Neutrophil (primary cell): ENCODE measurements around the gene GNAT1.
"Not testable (repeated sequence)": the region's sequence is repeated elsewhere in the genome, so short reads cannot be mapped to it uniquely, and the experiment has no call there.

ENCODE experiments used
- H3K27ac ChIP-seq: fragments of 200-600 bp; sonication (generic); 2 replicates; pipeline ENCODE4 v1.5.1; 2016; ENCODE audit warnings: mild to moderate bottlenecking, moderate library complexity
- H3K27me3 ChIP-seq: fragments of 200-600 bp; sonication (generic); 2 replicates; pipeline ENCODE4 v1.6.0; 2016; ENCODE audit warnings: mild to moderate bottlenecking
- H3K36me3 ChIP-seq: fragments of 200-600 bp; sonication (generic); 2 replicates; pipeline ENCODE4 v1.5.1; 2017
- H3K4me1 ChIP-seq, 2 experiments: fragments of 200-600 bp in 1 of 2; sonication (generic) in 1 of 2; 1 replicate in 1 of 2; 2 replicates in 1 of 2; pipeline versions ENCODE4 v1.5.1 to v1.6.1; 2013 to 2016; ENCODE audit warnings: low read depth in 1 of 2, low read length in 1 of 2, mild to moderate bottlenecking in 1 of 2, moderate library complexity in 1 of 2; ENCODE audit not compliant: control insufficient read depth in 1 of 2, insufficient read depth in 1 of 2
- H3K4me3 ChIP-seq, 2 experiments: fragments of 200-600 bp in 1 of 2; sonication (generic) in 1 of 2; 1 replicate in 1 of 2; 2 replicates in 1 of 2; pipeline ENCODE4 v1.5.1; 2013 to 2016; ENCODE audit warnings: low read depth in 1 of 2, low read length in 1 of 2, mild to moderate bottlenecking in 1 of 2, moderate library complexity in 1 of 2
- H3K9me3 ChIP-seq: fragments of 200-600 bp; sonication (generic); 2 replicates; pipeline ENCODE4 v1.5.1; 2016
- TF ChIP-seq, protein P1 (sequence below): fragments of 200-600 bp; sonication (generic); IDR thresholded peaks from 2 replicates; pipeline ENCODE4 v1.5.1; 2016; ENCODE audit warnings: antibody characterized with exemption

Gene GNAT1

DNA sequence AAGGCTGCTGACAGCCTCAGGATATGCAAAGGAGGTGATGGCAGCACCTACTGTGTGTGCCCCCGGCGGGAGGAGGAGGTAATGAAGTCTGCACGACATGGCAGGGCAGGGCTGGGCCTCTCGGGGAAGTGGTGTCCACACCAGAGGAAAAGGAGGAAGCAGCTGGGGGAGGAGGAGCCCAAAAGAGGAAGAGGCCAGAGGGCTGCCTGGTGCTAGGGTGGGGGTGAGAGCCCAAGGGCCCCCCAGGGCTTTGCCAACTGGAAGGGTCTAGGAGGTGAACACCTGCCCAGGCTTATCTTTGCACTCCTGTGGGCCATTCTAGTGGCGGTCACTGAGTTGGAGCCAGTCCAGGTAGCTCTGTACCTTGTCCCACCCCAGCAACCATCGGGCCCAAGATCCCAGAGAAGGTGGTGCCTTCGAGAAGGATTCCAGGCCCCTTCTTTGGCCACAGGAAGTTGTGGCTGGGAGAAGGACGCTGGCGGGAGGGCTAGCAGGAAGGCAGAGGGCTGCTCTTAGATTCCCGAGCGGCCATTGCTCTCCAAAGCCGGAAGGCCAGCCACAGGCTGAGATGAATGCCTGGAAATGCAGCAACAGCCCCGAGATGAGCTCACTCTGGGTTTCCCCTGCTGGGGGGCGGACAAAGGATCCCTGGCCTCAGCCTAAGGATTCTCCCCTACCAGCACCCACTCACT, 51.6 kb downstream of the GNAT1 start:
- Histone ChIP-seq H3K4me1 (peaks cover 100% of the 10 kb centered on the region in 2 experiments), H3K4me3 (peak overlapping the region; percentile 99 to 100), H3K27ac (peak overlapping the region; percentile 100), H3K36me3 (peaks cover 64% of the 10 kb centered on the region), H3K9me3 (no peaks in the 10 kb centered on the region), H3K27me3 (no peaks in the 10 kb centered on the region)
- TF ChIP-seq, protein P1, sequence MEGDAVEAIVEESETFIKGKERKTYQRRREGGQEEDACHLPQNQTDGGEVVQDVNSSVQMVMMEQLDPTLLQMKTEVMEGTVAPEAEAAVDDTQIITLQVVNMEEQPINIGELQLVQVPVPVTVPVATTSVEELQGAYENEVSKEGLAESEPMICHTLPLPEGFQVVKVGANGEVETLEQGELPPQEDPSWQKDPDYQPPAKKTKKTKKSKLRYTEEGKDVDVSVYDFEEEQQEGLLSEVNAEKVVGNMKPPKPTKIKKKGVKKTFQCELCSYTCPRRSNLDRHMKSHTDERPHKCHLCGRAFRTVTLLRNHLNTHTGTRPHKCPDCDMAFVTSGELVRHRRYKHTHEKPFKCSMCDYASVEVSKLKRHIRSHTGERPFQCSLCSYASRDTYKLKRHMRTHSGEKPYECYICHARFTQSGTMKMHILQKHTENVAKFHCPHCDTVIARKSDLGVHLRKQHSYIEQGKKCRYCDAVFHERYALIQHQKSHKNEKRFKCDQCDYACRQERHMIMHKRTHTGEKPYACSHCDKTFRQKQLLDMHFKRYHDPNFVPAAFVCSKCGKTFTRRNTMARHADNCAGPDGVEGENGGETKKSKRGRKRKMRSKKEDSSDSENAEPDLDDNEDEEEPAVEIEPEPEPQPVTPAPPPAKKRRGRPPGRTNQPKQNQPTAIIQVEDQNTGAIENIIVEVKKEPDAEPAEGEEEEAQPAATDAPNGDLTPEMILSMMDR, result peak; percentile 96

DNA sequence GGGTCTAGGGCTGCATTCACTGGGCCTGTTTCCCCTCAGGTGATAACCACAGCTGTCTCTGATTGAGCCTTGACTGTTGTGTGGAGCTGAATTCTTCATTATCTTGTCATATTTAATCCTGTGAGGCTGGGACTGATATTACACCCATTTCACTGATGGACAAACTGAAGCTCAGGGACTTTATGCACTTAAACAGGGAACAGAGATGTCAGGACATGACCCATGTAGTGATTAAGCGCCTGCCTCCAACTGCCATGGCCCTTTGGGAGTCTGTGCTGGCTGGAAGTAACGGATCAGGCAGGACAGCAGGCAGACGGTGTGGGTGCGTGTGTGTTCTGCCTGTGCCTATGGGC, 52.1 kb downstream of the GNAT1 start:
- H3K9me3 ChIP-seq, result no peaks in the 10 kb centered on the region
- peak overlapping the region; percentile 99 to 100 for H3K4me3 ChIP-seq
- no peaks in the 10 kb centered on the region for H3K27me3 ChIP-seq
- H3K4me1 ChIP-seq, result peaks cover 100% of the 10 kb centered on the region in 2 experiments
- peak overlapping the region; percentile 100 for H3K27ac ChIP-seq
- peaks cover 69% of the 10 kb centered on the region for H3K36me3 ChIP-seq
- TF ChIP-seq, protein P1, result no peak

DNA sequence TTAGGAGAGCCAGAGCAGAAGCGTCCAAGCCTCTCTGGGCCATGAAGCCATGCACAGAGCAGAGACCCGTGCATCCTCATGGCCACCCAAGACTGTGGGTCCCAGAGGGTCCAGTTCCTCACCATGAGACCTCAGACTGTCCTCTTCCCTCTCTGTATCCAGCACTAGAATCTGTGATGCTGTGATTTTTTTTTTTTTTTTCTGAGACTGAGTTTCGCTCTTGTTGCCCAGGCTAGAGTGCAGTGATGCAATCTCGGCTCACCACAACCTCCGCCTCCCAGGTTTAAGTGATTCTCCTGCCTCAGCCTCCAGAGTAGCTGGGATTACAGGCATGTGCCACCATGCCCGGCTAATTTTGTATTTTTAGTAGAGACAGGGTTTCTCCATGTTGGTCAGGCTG, 53.4 kb downstream of the GNAT1 start:
- Histone ChIP-seq H3K4me3 (peak overlapping the region; percentile 99 to 100), H3K36me3 (peaks cover 71% of the 10 kb centered on the region), H3K4me1 (peaks cover 100% of the 10 kb centered on the region in 2 experiments), H3K27ac (peak overlapping the region; percentile 100)
- not testable (repeated sequence) for H3K9me3 ChIP-seq, H3K27me3 ChIP-seq

DNA sequence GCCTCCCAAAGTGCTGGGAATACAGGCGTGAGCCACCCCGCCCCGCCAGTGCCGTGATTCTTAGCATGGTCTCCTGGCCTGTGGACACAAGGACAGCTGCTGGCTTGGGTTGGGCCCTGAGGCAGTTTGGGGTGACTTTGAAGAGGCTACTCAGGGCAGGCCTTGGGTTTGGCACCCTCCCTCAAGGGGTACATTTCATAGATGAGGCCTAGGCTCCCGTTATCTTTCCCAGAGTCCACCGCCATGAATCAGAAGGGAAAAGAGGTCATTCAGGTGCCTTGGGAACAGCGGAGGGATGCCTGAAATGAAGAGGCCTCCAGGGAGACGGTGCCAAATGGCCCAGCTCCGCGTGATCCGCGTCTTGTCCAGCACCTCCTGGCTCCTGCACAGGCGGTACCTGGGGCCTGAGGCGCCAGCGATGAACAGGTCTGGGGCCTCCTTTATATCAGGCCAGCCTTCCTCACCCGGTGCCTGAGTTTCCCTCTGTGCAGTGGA, 53.9 kb downstream of the GNAT1 start:
- no peaks in the 10 kb centered on the region for H3K27me3 ChIP-seq
- TF ChIP-seq, protein P1, result no peak
- no peaks in the 10 kb centered on the region for H3K9me3 ChIP-seq
- peak overlapping the region; percentile 66 to 99 for H3K4me3 ChIP-seq
- H3K4me1 ChIP-seq, result peaks cover 100% of the 10 kb centered on the region in 2 experiments
- H3K27ac ChIP-seq, result peak overlapping the region; percentile 100
- peaks cover 71% of the 10 kb centered on the region for H3K36me3 ChIP-seq

DNA sequence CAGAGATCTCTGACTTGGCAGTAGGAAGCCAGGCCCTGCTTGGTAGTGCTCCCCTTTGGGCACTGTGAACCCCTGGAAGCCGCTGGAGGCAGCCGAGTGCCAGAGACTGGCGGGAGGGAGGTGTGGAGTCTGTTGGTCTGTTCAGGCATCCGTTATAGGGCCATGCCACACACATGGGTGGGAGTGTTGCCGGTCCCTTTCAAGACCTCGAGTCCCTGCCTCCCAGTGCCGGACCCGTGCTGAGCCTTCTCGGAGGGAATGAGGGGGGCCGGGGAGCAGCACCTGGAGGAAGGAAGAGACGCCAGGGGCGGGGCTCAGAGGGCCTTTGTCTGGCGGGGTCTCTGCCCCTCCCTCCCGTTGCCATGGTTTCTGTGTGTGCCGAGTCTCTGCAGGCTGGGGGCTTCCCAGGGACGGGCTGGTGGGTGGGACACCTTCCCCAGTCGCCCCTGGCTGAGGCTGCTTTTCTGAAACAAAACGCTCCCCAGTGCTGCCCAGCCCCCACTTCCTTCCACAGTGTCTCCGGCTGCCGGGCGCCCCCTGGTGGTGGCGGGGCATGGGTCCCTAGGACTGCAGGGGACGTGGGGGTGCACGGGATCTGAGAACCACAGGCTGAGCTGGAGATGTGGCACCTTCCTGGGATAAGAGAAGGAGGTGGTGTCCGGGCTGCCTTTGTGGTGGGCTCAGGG, 54.6 kb downstream of the GNAT1 start:
- Histone ChIP-seq H3K9me3 (no peaks in the 10 kb centered on the region), H3K27ac (peak overlapping the region; percentile 100), H3K36me3 (peaks cover 72% of the 10 kb centered on the region), H3K4me3 (peak overlapping the region; percentile 66 to 99), H3K27me3 (no peaks in the 10 kb centered on the region), H3K4me1 (peaks cover 97% of the 10 kb centered on the region in 2 experiments)
- TF ChIP-seq, protein P1, result peak; percentile 97

DNA sequence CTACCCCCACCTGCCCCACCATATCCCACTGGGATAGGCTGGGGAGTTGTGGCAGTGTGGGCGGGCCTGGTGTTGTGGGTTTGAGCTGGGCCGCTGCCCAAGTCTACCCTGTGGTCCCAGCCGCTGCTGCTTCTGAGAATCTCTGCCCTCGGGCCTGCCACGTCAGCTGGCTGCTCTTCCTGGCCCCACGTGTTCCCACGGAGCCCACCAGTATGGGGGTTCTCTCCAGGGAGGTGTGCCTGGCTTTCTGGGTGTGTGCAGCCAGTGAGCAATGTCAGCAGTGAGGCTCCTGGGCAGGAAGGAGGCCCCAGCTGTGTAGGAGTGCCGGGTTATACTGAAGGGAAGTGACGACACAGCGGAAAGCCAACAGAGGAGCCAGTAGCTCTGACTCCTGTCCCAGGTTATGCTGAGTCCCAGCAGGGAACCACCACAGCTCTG, 55.1 kb downstream of the GNAT1 start:
- no peaks in the 10 kb centered on the region for H3K27me3 ChIP-seq
- H3K9me3 ChIP-seq, result no peaks in the 10 kb centered on the region
- H3K4me1 ChIP-seq, result peaks cover 97% of the 10 kb centered on the region in 2 experiments
- H3K36me3 ChIP-seq, result peaks cover 72% of the 10 kb centered on the region
- peak overlapping the region; percentile 66 to 99 for H3K4me3 ChIP-seq
- H3K27ac ChIP-seq, result peak overlapping the region; percentile 100
- TF ChIP-seq, protein P1, result peak; percentile 24
